ENCODE data around the gene PPM1H. TPM values are rescaled to one million over a fixed set of nuclear protein-coding genes. Genes with fewer than 3 reads are reported as not detected.
A peak's percentile ranks its signal among the peaks of the same experiment; 100 is the strongest.

PPM1H gene
- total RNA-seq, 4 donors from 2014 or later, result 0.09 to 7.6 (median 0.76) TPM; not detected in 1

DNA sequence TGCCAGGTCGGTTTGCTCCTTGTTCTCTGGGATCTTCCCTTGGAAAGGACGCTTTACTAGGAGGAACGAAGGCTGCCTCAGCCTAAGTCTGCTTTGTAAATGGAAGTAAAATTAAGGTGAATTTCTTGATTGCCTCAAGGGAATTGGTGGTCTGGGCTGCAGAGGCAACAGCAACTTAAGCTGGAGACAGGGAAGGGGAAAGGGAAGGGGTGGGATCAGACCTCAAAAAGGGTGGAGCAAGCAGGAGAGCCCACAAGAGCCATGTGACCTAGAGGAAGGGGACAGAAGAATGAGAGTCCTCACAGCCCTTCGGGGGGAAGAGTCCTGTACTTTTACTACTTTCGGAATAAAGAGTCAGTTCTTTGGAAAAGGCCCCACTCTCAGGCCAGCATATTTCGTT lies 147.9 kb downstream of the PPM1H start:
- H3K9me3 ChIP-seq, result no peaks in the 10 kb centered on the region
- no peaks in the 10 kb centered on the region for H3K36me3 ChIP-seq
- intact Hi-C loops (cut with DNase I), result no loop called here
- 87 to 91% methylated on average over 6 of the region's 6 CpGs for WGBS, 2 donors
- no peak overlapping the region for H3K4me3 ChIP-seq
- no peaks in the 10 kb centered on the region for H3K27me3 ChIP-seq
- TF ChIP-seq, protein P1, sequence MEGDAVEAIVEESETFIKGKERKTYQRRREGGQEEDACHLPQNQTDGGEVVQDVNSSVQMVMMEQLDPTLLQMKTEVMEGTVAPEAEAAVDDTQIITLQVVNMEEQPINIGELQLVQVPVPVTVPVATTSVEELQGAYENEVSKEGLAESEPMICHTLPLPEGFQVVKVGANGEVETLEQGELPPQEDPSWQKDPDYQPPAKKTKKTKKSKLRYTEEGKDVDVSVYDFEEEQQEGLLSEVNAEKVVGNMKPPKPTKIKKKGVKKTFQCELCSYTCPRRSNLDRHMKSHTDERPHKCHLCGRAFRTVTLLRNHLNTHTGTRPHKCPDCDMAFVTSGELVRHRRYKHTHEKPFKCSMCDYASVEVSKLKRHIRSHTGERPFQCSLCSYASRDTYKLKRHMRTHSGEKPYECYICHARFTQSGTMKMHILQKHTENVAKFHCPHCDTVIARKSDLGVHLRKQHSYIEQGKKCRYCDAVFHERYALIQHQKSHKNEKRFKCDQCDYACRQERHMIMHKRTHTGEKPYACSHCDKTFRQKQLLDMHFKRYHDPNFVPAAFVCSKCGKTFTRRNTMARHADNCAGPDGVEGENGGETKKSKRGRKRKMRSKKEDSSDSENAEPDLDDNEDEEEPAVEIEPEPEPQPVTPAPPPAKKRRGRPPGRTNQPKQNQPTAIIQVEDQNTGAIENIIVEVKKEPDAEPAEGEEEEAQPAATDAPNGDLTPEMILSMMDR (IDR thresholded peaks at IDR 0.05), result no peak
- TF ChIP-seq POLR2A (IDR thresholded peaks at IDR 0.05), result no peak
- H3K4me1 ChIP-seq, result peaks cover 0 to 32% (median 11%) of the 10 kb centered on the region in 3 donors
- peak overlapping the region in 1 of 4 donors; percentile 77 for H3K27ac ChIP-seq
- no peak for DNase-seq

DNA sequence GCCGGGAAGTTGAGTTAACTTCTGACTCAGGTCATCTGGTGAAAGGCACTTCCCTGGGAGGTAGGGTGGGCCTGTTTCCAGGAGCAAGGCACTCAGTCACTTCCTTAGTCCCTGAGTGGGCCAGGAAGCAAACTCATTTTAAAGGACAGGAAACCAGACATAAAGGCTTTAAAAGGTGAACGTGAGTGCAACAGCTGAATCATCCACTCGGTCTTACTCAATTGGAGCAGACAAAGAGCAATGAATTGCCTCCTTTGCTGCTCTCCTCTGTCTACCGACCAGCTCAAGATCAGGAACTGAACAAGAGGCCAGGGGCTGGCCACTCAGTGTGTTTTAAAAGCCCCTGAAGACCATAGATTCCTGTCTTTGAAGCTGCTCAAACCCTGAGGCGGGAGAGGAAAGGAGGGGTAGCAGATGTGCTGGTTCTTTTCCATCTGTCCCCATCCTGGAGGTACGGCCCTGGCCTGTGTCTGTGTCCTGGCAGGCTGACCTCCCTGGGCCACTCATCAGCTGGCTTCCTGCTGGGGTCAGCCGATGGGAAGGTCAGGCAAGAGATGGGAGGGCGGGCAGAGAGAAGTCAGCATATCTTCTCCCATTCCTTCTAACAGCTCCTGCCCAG lies 148.9 kb downstream of the PPM1H start:
- no peak for DNase-seq
- WGBS, 2 donors, result 49 to 54% methylated on average over 8 of the region's 8 CpGs
- intact Hi-C loops (cut with DNase I), result no loop called here
- Histone ChIP-seq H3K27ac (peak overlapping the region; percentile 52 to 77 (median 60)), H3K27me3 (no peaks in the 10 kb centered on the region), H3K4me1 (peaks cover 0 to 32% (median 11%) of the 10 kb centered on the region in 3 donors), H3K9me3 (no peaks in the 10 kb centered on the region), H3K4me3 (no peak overlapping the region), H3K36me3 (no peaks in the 10 kb centered on the region)
- TF ChIP-seq POLR2A (IDR thresholded peaks at IDR 0.05), result no peak
- TF ChIP-seq, protein P1 (IDR thresholded peaks at IDR 0.05), result no peak

DNA sequence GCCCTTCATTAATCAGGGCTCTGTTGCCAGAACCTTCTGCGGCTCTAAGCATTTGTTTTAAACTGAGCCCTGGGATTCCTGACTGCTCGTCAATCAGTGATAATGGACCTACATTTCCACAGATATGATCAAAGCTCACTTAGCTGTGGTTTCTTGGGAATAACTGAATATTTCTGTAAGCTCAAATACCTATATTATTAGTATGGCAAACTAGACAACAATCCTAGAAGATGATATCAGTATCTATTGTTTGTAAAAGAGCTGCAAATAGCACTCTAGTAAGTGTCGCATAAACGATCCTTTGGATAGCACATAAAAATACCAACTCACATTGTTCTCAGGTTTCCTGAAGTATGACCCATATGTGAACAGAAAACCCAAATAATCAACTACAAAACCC lies 150.4 kb downstream of the PPM1H start:
- Histone ChIP-seq H3K27me3 (no peaks in the 10 kb centered on the region), H3K4me3 (no peak overlapping the region), H3K9me3 (no peaks in the 10 kb centered on the region), H3K4me1 (peaks cover 0 to 32% (median 11%) of the 10 kb centered on the region in 3 donors), H3K27ac (no peak overlapping the region), H3K36me3 (no peaks in the 10 kb centered on the region)
- WGBS, 2 donors, result 79 to 80% methylated on average over 4 of the region's 4 CpGs
- TF ChIP-seq POLR2A (IDR thresholded peaks at IDR 0.05), result no peak
- TF ChIP-seq, protein P1 (IDR thresholded peaks at IDR 0.05), result no peak
- DNase-seq, result no peak
- intact Hi-C loops (cut with DNase I), result no loop called here

DNA sequence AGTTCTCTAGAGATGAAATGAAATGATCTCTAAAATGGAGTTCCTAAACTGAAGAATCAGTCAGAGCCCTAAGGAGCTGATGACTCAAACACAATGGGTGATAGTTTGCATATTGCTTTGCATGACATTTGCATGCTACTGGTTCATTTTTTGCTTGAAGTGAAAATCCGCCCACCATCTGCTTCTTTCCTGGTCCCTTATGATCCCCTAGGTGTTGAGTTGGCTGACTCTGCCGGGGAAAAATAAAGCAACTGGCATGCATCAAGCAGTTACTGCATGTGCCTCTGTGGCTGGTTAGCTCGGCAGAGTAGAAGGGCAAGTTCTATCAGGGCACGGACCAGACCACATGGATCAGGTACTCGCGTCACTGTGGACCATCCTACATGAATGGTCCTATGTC lies 151.1 kb downstream of the PPM1H start:
- 71 to 82% methylated on average over 5 to 6 of the region's 6 CpGs for WGBS, 2 donors

More for the DNA sequence above, 151.1 kb downstream of the PPM1H start:
- intact Hi-C loops (cut with DNase I), result no loop called here
- TF ChIP-seq, protein P1 (IDR thresholded peaks at IDR 0.05), result no peak
- no peak for TF ChIP-seq POLR2A (IDR thresholded peaks at IDR 0.05)
- no peaks in the 10 kb centered on the region for H3K36me3 ChIP-seq
- H3K27ac ChIP-seq, result no peak overlapping the region
- no peaks in the 10 kb centered on the region for H3K9me3 ChIP-seq
- no peaks in the 10 kb centered on the region for H3K27me3 ChIP-seq
- DNase-seq, result no peak
- peaks cover 0 to 32% (median 11%) of the 10 kb centered on the region in 3 donors for H3K4me1 ChIP-seq
- H3K4me3 ChIP-seq, result no peak overlapping the region
